ENCODE results near the gene MACROD1.

- TF ChIP-seq CTCF (IDR thresholded peaks at IDR 0.05; ENCODE audit: insufficient read depth, low read depth, low read length) (no peak), EZH2 (IDR thresholded peaks at IDR 0.05; ENCODE audit: insufficient read depth, low read length) (no peak)
Observed at GRCh38 chr11:64209563-64209843, 43.6 kb upstream of the MACROD1 start.

Data from astrocyte (in vitro differentiated cells and primary cell).